Tibial nerve (tissue), 4 donors: ENCODE results near the gene CPN1. TPM values are rescaled to one million over a fixed set of nuclear protein-coding genes. Genes with fewer than 3 reads are reported as not detected.
"Not testable (repeated sequence)": the region's sequence is repeated elsewhere in the genome, so short reads cannot be mapped to it uniquely, and the experiment has no call there.

Source experiments
- DNase-seq, 2 donors: peaks; one replicate each; pipeline ENCODE4 v3.0.0-alpha.2; 2019; ENCODE audit warnings: low spot score in 2 of 2
- H3K27ac ChIP-seq, 4 donors: fragments of 200-600 bp; sonication (generic) in 3 of 4; one replicate each; pipeline ENCODE4 v1.5.1; 2017 to 2019; ENCODE audit warnings: mild to moderate bottlenecking in 1 of 4
- H3K27me3 ChIP-seq, 2 donors: fragments of 200-600 bp; sonication (generic) in 1 of 2; one replicate each; pipeline versions ENCODE4 v1.5.1 to v1.6.0; 2017 to 2019
- H3K36me3 ChIP-seq, 3 donors: fragments of 200-600 bp; sonication (generic); one replicate each; pipeline ENCODE4 v1.5.1; 2018 to 2019
- H3K4me1 ChIP-seq, 4 donors: fragments of 200-600 bp; sonication (generic) in 3 of 4; one replicate each; pipeline ENCODE4 v1.5.1; 2017 to 2019
- H3K4me3 ChIP-seq, 4 donors: fragments of 200-600 bp; sonication (generic) in 3 of 4; one replicate each; pipeline ENCODE4 v1.5.1; 2017 to 2019; ENCODE audit warnings: mild to moderate bottlenecking in 1 of 4, moderate library complexity in 1 of 4
- H3K9me3 ChIP-seq, 4 donors: fragments of 200-600 bp; sonication (generic) in 3 of 4; one replicate each; pipeline ENCODE4 v1.5.1; 2017 to 2019
- CTCF ChIP-seq, 5 experiments: fragments of 200-600 bp in 3 of 5; fragments of 450-650 bp in 2 of 5; sonication (generic) in 3 of 5; IDR thresholded peaks; one replicate each; pipeline ENCODE4 v1.5.1; 2016 to 2019; ENCODE audit warnings: antibody characterized with exemption in 5 of 5, mild to moderate bottlenecking in 3 of 5, moderate library complexity in 2 of 5
- EP300 ChIP-seq, 2 donors: sonication (generic); formaldehyde crosslinking; IDR thresholded peaks; one replicate each; pipeline ENCODE4 v1.6.1; 2017; ENCODE audit warnings: antibody characterized with exemption in 2 of 2, mild to moderate bottlenecking in 1 of 2
- POLR2A ChIP-seq, 2 donors: fragments of 450-650 bp; IDR thresholded peaks; one replicate each; pipeline ENCODE4 v1.6.1; 2017; ENCODE audit warnings: antibody characterized with exemption in 2 of 2, mild to moderate bottlenecking in 2 of 2, moderate library complexity in 2 of 2
- WGBS, 2 donors: methylation state at CpG; one replicate each; pipeline ENCODE4 v1.1.5; 2018; 5-methylcytosine and 5-hydroxymethylcytosine counted together
- total RNA-seq, 4 donors: library from RNA; depleted of rRNA; stranded (reverse); fragments of >200 nt; gene quantifications; one replicate each; pipeline ENCODE4 v1.1.0, GENCODE V29; 2016

Gene CPN1
- total RNA-seq, 4 donors from 2014 or later, result not detected

- no peak overlapping the region for H3K4me3 ChIP-seq
- no peaks in the 10 kb centered on the region for H3K36me3 ChIP-seq
- peaks cover 0 to 20% (median 0%) of the 10 kb centered on the region in 4 donors for H3K9me3 ChIP-seq
- WGBS, 2 donors, result 53 to 58% methylated on average over 6 of the region's 6 CpGs
- H3K4me1 ChIP-seq, result no peaks in the 10 kb centered on the region
- no peak overlapping the region for H3K27ac ChIP-seq
- no peak for TF ChIP-seq POLR2A (IDR thresholded peaks at IDR 0.05)
- no peaks in the 10 kb centered on the region for H3K27me3 ChIP-seq
- DNase-seq, result no peak
Observed at GRCh38 chr10:100101192-100102076, 19.8 kb upstream of the CPN1 start.

GRCh38 chr10:100100651-100101184, 19.0 kb upstream of the CPN1 start:
- Histone ChIP-seq H3K4me3 (no peak overlapping the region), H3K27me3 (no peaks in the 10 kb centered on the region), H3K9me3 (peaks cover 0 to 24% (median 0%) of the 10 kb centered on the region in 4 donors), H3K27ac (no peak overlapping the region), H3K4me1 (no peaks in the 10 kb centered on the region), H3K36me3 (no peaks in the 10 kb centered on the region)
- no peak for TF ChIP-seq EP300 (IDR thresholded peaks at IDR 0.05)
- TF ChIP-seq CTCF (IDR thresholded peaks at IDR 0.05), result no peak
- TF ChIP-seq POLR2A (IDR thresholded peaks at IDR 0.05), result no peak
- WGBS, 2 donors, result 67% methylated on average over 6 of the region's 6 CpGs
- no peak for DNase-seq

- no peaks in the 10 kb centered on the region for H3K9me3 ChIP-seq
- 82 to 87% methylated on average over 6 of the region's 6 CpGs for WGBS, 2 donors
- TF ChIP-seq EP300 (IDR thresholded peaks at IDR 0.05), result no peak
- no peak for TF ChIP-seq CTCF (IDR thresholded peaks at IDR 0.05)
- no peak for TF ChIP-seq POLR2A (IDR thresholded peaks at IDR 0.05)
- no peaks in the 10 kb centered on the region for H3K36me3 ChIP-seq
- H3K4me1 ChIP-seq, result no peaks in the 10 kb centered on the region
- H3K27ac ChIP-seq, result no peak overlapping the region
- H3K27me3 ChIP-seq, result no peaks in the 10 kb centered on the region
- DNase-seq, result no peak
- H3K4me3 ChIP-seq, result no peak overlapping the region
Observed at GRCh38 chr10:100089241-100089640, 7.6 kb upstream of the CPN1 start.

GRCh38 chr10:100086708-100087107, 5.0 kb upstream of the CPN1 start:
- 76 to 82% methylated on average over 5 of the region's 5 CpGs for WGBS, 2 donors
- H3K9me3 ChIP-seq, H3K4me1 ChIP-seq: not testable (repeated sequence)

GRCh38 chr10:100085596-100085995, 3.9 kb upstream of the CPN1 start:
- no peaks in the 10 kb centered on the region for H3K4me1 ChIP-seq
- DNase-seq, result no peak
- H3K9me3 ChIP-seq, result no peaks in the 10 kb centered on the region
- no peak overlapping the region for H3K27ac ChIP-seq
- TF ChIP-seq EP300 (IDR thresholded peaks at IDR 0.05) (no peak), POLR2A (IDR thresholded peaks at IDR 0.05) (no peak), CTCF (IDR thresholded peaks at IDR 0.05) (no peak)
- no peaks in the 10 kb centered on the region for H3K36me3 ChIP-seq
- H3K4me3 ChIP-seq, result no peak overlapping the region
- WGBS, 2 donors, result 47 to 88% methylated on average over 2 of the region's 2 CpGs
- H3K27me3 ChIP-seq, result no peaks in the 10 kb centered on the region

More at GRCh38 chr10:100086708-100087107, 5.0 kb upstream of the CPN1 start:
- not testable (repeated sequence) for H3K27ac ChIP-seq, H3K4me3 ChIP-seq, H3K36me3 ChIP-seq, DNase-seq, H3K27me3 ChIP-seq

- H3K4me1 ChIP-seq, result no peaks in the 10 kb centered on the region
- no peak for TF ChIP-seq CTCF (IDR thresholded peaks at IDR 0.05)
- TF ChIP-seq POLR2A (IDR thresholded peaks at IDR 0.05), result no peak
- TF ChIP-seq EP300 (IDR thresholded peaks at IDR 0.05), result no peak
- no peaks in the 10 kb centered on the region for H3K9me3 ChIP-seq
- no peak overlapping the region for H3K4me3 ChIP-seq
- 89 to 90% methylated on average over 1 of the region's 1 CpG for WGBS, 2 donors
- H3K36me3 ChIP-seq, result no peaks in the 10 kb centered on the region
- H3K27me3 ChIP-seq, result no peaks in the 10 kb centered on the region
- DNase-seq, result no peak
- no peak overlapping the region for H3K27ac ChIP-seq
Observed at GRCh38 chr10:100083623-100084022, 2.0 kb upstream of the CPN1 start.

- not testable (repeated sequence) for H3K27me3 ChIP-seq, DNase-seq, H3K36me3 ChIP-seq, H3K4me3 ChIP-seq, H3K9me3 ChIP-seq, H3K4me1 ChIP-seq, H3K27ac ChIP-seq
Observed at GRCh38 chr10:100082276-100082675, 607 bp upstream of the CPN1 start.
